HG02943 (cell line): ENCODE data around the gene TSSK2.
"Not testable (repeated sequence)": the region's sequence is repeated elsewhere in the genome, so short reads cannot be mapped to it uniquely, and the experiment has no call there.

ENCODE experiments used
- ATAC-seq: cut with Tn5 transposase; IDR thresholded peaks from one replicate; pipeline ENCODE4 v1.9.1; 2021; ENCODE audit warnings: mild to moderate bottlenecking, low read depth, moderate library complexity; ENCODE audit not compliant: unreplicated experiment

Gene TSSK2

GRCh38 chr22:19130959-19131684 lies at the start of gene TSSK2:
Gene TSSK2, plus strand, starts transcription at chr22:19131308. Its CDS starts 92 bp downstream, at chr22:19131400.
- ATAC-seq: no peak

GRCh38 chr22:19081351-19081750 lies 49.8 kb upstream of the TSSK2 start:
- ATAC-seq: no peak

GRCh38 chr22:19082101-19082500 lies 49.0 kb upstream of the TSSK2 start:
- no peak for ATAC-seq

- no peak for ATAC-seq
Measured at GRCh38 chr22:19082793-19083192, 48.3 kb upstream of the TSSK2 start.

GRCh38 chr22:19084126-19084525 lies 47.0 kb upstream of the TSSK2 start:
- ATAC-seq: not testable (repeated sequence)

GRCh38 chr22:19084586-19084985 lies 46.5 kb upstream of the TSSK2 start:
- ATAC-seq: not testable (repeated sequence)

GRCh38 chr22:19085233-19085718 lies 45.8 kb upstream of the TSSK2 start:
- no peak for ATAC-seq

GRCh38 chr22:19086417-19086816 lies 44.7 kb upstream of the TSSK2 start:
- ATAC-seq: no peak

- no peak for ATAC-seq
Measured at GRCh38 chr22:19086896-19087295, 44.2 kb upstream of the TSSK2 start.

GRCh38 chr22:19088866-19089595 lies 42.1 kb upstream of the TSSK2 start:
- ATAC-seq: no peak

GRCh38 chr22:19090183-19090582 lies 40.9 kb upstream of the TSSK2 start:
- no peak for ATAC-seq

- ATAC-seq: no peak
Measured at GRCh38 chr22:19090586-19091127, 40.5 kb upstream of the TSSK2 start.

GRCh38 chr22:19092725-19093124 lies 38.4 kb upstream of the TSSK2 start:
- ATAC-seq: no peak

GRCh38 chr22:19094393-19094997 lies 36.6 kb upstream of the TSSK2 start:
- ATAC-seq: no peak

GRCh38 chr22:19096555-19096954 lies 34.6 kb upstream of the TSSK2 start:
- ATAC-seq: no peak

- ATAC-seq: no peak
Measured at GRCh38 chr22:19097518-19097917, 33.6 kb upstream of the TSSK2 start.

GRCh38 chr22:19098157-19098556 lies 33.0 kb upstream of the TSSK2 start:
- no peak for ATAC-seq

- no peak for ATAC-seq
Measured at GRCh38 chr22:19103880-19104821, 27.0 kb upstream of the TSSK2 start.

GRCh38 chr22:19105456-19105855 lies 25.7 kb upstream of the TSSK2 start:
- ATAC-seq: no peak
